H1 (cell line): ENCODE results near the gene COL28A1. TPM values are rescaled to one million over a fixed set of nuclear protein-coding genes. Genes with fewer than 3 reads are reported as not detected.

Experiments used
- CTCF ChIA-PET: fragments of 300-600 bp; sonication (Branson Sonifier 250); formaldehyde crosslinking; loops from one replicate; lab custom pipeline; 2021; ENCODE audit not compliant: partially characterized antibody; lab: Charles Lee
- POLR2A ChIA-PET: fragments of 300-600 bp; sonication (Branson Sonifier 250); formaldehyde crosslinking; loops from one replicate; lab custom pipeline; 2021; ENCODE audit warnings: inconsistent platforms; ENCODE audit not compliant: partially characterized antibody; lab: Charles Lee
- DNase-seq, 2 experiments: peaks; one replicate each; pipeline versions ENCODE4 v3.0.0 to v3.0.0-alpha.2; 2010 to 2022; ENCODE audit warnings: low spot score in 2 of 2, low read depth in 1 of 2, mixed read lengths in 1 of 2
- FAIRE-seq: peaks from 2 replicates; lab custom pipeline; 2011; peaks lifted over from hg19 to GRCh38; lab: Jason Lieb, UNC
- H2AFZ ChIP-seq: 2 replicates; pipeline ENCODE4 v1.8.1; 2012; ENCODE audit warnings: low read length, inconsistent platforms
- H2AK5ac ChIP-seq: 2 replicates; pipeline ENCODE4 v1.6.1; 2013; ENCODE audit warnings: low read depth, low read length
- H2BK120ac ChIP-seq: replicated peaks from 2 replicates; pipeline ENCODE3; 2013; ENCODE audit warnings: low read depth, low read length, inconsistent platforms
- H2BK12ac ChIP-seq: 2 replicates; pipeline ENCODE4 v1.6.1; 2013; ENCODE audit warnings: low read depth, low read length
- H2BK15ac ChIP-seq: 2 replicates; pipeline ENCODE4 v1.6.1; 2013; ENCODE audit warnings: low read length
- H2BK20ac ChIP-seq: 2 replicates; pipeline ENCODE4 v1.6.1; 2013; ENCODE audit warnings: low read length
- H2BK5ac ChIP-seq: 2 replicates; pipeline ENCODE4 v1.6.1; 2013; ENCODE audit warnings: low read depth, low read length
- H3K14ac ChIP-seq: 2 replicates; pipeline ENCODE4 v1.6.1; 2013; ENCODE audit warnings: inconsistent platforms; ENCODE audit not compliant: insufficient read length
- H3K18ac ChIP-seq: 2 replicates; pipeline ENCODE4 v1.6.1; 2013; ENCODE audit warnings: low read length; ENCODE audit errors: extremely low read depth
- H3K23ac ChIP-seq: 2 replicates; pipeline ENCODE4 v1.6.1; 2013; ENCODE audit warnings: inconsistent platforms; ENCODE audit not compliant: insufficient read length
- H3K23me2 ChIP-seq: 2 replicates; pipeline ENCODE4 v1.6.1; 2013; ENCODE audit warnings: low read depth, low read length
- H3K27ac ChIP-seq: 2 replicates; pipeline ENCODE4 v1.6.1; 2011; ENCODE audit warnings: low read depth, low read length, inconsistent platforms
- H3K27me3 ChIP-seq, 4 experiments: replicated peaks in 1 of 4; 1 replicate in 1 of 4; 2 replicates in 3 of 4; pipeline versions ENCODE4 v1.6.1 to v1.8.1; 2011 to 2013; ENCODE audit warnings: low read length in 3 of 4, mild to moderate bottlenecking in 3 of 4, inconsistent platforms in 2 of 4, mixed read lengths in 2 of 4, moderate library complexity in 1 of 4; ENCODE audit not compliant: control insufficient read depth in 3 of 4, insufficient read depth in 3 of 4; ENCODE audit errors: extremely low read depth in 1 of 4
- H3K36me3 ChIP-seq, 4 experiments: 2 replicates each; pipeline versions ENCODE4 v1.6.1 to v1.8.1; 2011 to 2013; ENCODE audit warnings: mild to moderate bottlenecking in 4 of 4, low read length in 3 of 4, moderate library complexity in 2 of 4, control low read depth in 1 of 4, inconsistent platforms in 1 of 4; ENCODE audit not compliant: insufficient read depth in 4 of 4, control insufficient read depth in 2 of 4
- H3K4ac ChIP-seq: replicated peaks from 2 replicates; pipeline ENCODE3; 2013; ENCODE audit warnings: low read length, low read depth, mixed read lengths, inconsistent platforms; ENCODE audit not compliant: insufficient read length
- H3K4me1 ChIP-seq, 4 experiments: replicated peaks in 1 of 4; 1 replicate in 1 of 4; 2 replicates in 3 of 4; pipeline versions ENCODE4 v1.6.1 to v1.8.1; 2011 to 2013; ENCODE audit warnings: low read length in 3 of 4, inconsistent platforms in 2 of 4, mixed read lengths in 1 of 4; ENCODE audit not compliant: insufficient read depth in 4 of 4, control insufficient read depth in 3 of 4
- H3K4me2 ChIP-seq, 2 experiments: 2 replicates each; pipeline versions ENCODE4 v1.6.1 to v1.8.1; 2011 to 2013; ENCODE audit warnings: low read depth in 2 of 2, low read length in 2 of 2, control low read depth in 1 of 2, inconsistent platforms in 1 of 2, mild to moderate bottlenecking in 1 of 2; ENCODE audit not compliant: insufficient read depth in 1 of 2
- H3K4me3 ChIP-seq, 4 experiments: fragments of 200-600, 300-600 bp in 1 of 4; sonication (generic), shearing (Covaris generic), sonication (Bioruptor Twin) in 1 of 4; 2 replicates each; pipeline versions ENCODE4 v1.5.1 to v1.8.1; 2011 to 2016; ENCODE audit warnings: low read length in 4 of 4, low read depth in 3 of 4, control low read depth in 2 of 4, inconsistent platforms in 2 of 4, mild to moderate bottlenecking in 2 of 4, mixed read lengths in 1 of 4, moderate library complexity in 1 of 4; ENCODE audit not compliant: insufficient read depth in 2 of 4; ENCODE audit errors: extremely low read depth in 1 of 4
- H3K56ac ChIP-seq: replicated peaks from 2 replicates; pipeline ENCODE3; 2013; ENCODE audit warnings: low read depth, mild to moderate bottlenecking, mixed read lengths, low read length, inconsistent platforms; ENCODE audit not compliant: insufficient read length
- H3K79me1 ChIP-seq: 2 replicates; pipeline ENCODE4 v1.6.1; 2013; ENCODE audit warnings: low read depth, low read length, control low read depth
- H3K79me2 ChIP-seq, 2 experiments: 2 replicates each; pipeline versions ENCODE4 v1.6.1 to v1.8.1; 2012 to 2013; ENCODE audit warnings: low read length in 2 of 2, mild to moderate bottlenecking in 2 of 2, inconsistent platforms in 1 of 2; ENCODE audit not compliant: insufficient read depth in 2 of 2, control insufficient read depth in 1 of 2
- H3K9ac ChIP-seq, 4 experiments: replicated peaks in 1 of 4; 1 replicate in 1 of 4; 2 replicates in 3 of 4; pipeline versions ENCODE4 v1.6.1 to v1.8.1; 2011 to 2013; ENCODE audit warnings: low read depth in 3 of 4, low read length in 3 of 4, control low read depth in 2 of 4, mild to moderate bottlenecking in 2 of 4, moderate library complexity in 2 of 4, inconsistent platforms in 1 of 4; ENCODE audit errors: extremely low read depth in 1 of 4
- H3K9me3 ChIP-seq, 2 experiments: 2 replicates each; pipeline versions ENCODE4 v1.6.1 to v1.8.1; 2012 to 2013; ENCODE audit warnings: mild to moderate bottlenecking in 2 of 2, moderate library complexity in 2 of 2, control low read depth in 1 of 2, inconsistent platforms in 1 of 2, low read depth in 1 of 2, low read length in 1 of 2, mixed read lengths in 1 of 2; ENCODE audit not compliant: insufficient read depth in 2 of 2
- H4K20me1 ChIP-seq, 2 experiments: replicated peaks in 1 of 2; 2 replicates each; pipeline versions ENCODE3 to v1.8.1; 2011 to 2013; ENCODE audit warnings: inconsistent platforms in 2 of 2, low read length in 2 of 2, mild to moderate bottlenecking in 1 of 2; ENCODE audit not compliant: insufficient read depth in 2 of 2, control insufficient read depth in 1 of 2
- H4K5ac ChIP-seq: 2 replicates; pipeline ENCODE4 v1.6.1; 2013; ENCODE audit warnings: low read length, low read depth, mixed read lengths, inconsistent platforms; ENCODE audit not compliant: insufficient read length
- H4K8ac ChIP-seq: 2 replicates; pipeline ENCODE4 v1.8.0; 2013; ENCODE audit warnings: mild to moderate bottlenecking, moderate library complexity, low read length, inconsistent platforms; ENCODE audit not compliant: insufficient read depth; ENCODE audit errors: extremely low read depth
- H4K91ac ChIP-seq: replicated peaks from 2 replicates; pipeline ENCODE3; 2013; ENCODE audit warnings: low read length, mixed read lengths, inconsistent platforms; ENCODE audit not compliant: insufficient read length
- BCL11A ChIP-seq, 2 experiments: IDR thresholded peaks; one replicate each; pipeline ENCODE4 v1.6.1; 2011; ENCODE audit warnings: low read depth in 2 of 2, low read length in 2 of 2, mild to moderate bottlenecking in 2 of 2
- EGR1 ChIP-seq: IDR thresholded peaks from 2 replicates; pipeline ENCODE4 v1.6.1; 2011; ENCODE audit warnings: low read depth, low read length, borderline replicate concordance
- JUND ChIP-seq: IDR thresholded peaks from 2 replicates; pipeline ENCODE4 v1.6.1; 2011; ENCODE audit warnings: mild to moderate bottlenecking, improper control_type of control experiment, low read length
- MAFK ChIP-seq: IDR thresholded peaks from 2 replicates; pipeline ENCODE4 v1.6.1; 2012; ENCODE audit warnings: low read depth, mild to moderate bottlenecking, improper control_type of control experiment, low read length
- RFX5 ChIP-seq: IDR thresholded peaks from 2 replicates; pipeline ENCODE4 v1.6.1; 2011; ENCODE audit warnings: low read depth, low read length, improper control_type of control experiment, borderline replicate concordance
- SP1 ChIP-seq: IDR thresholded peaks from 2 replicates; pipeline ENCODE4 v1.6.1; 2011; ENCODE audit warnings: low read depth, low read length
- SRF ChIP-seq: IDR thresholded peaks from 2 replicates; pipeline ENCODE4 v1.6.1; 2011; ENCODE audit warnings: mild to moderate bottlenecking, low read depth, low read length, moderate library complexity
- WGBS, 2 experiments: shearing (Covaris generic) in 1 of 2; methylation state at CpG; one replicate each; pipeline versions ENCODE4 v1.1.6 to v1.1.7; 2013 to 2015; ENCODE audit warnings: low lambda C conversion rate in 2 of 2, mixed read lengths in 2 of 2, inconsistent platforms in 1 of 2, low coverage in 1 of 2, missing lambda C conversion rate in 1 of 2; ENCODE audit not compliant: insufficient replicate concordance in 2 of 2, insufficient coverage in 1 of 2, insufficient read length in 1 of 2; ENCODE audit errors: extremely low coverage in 1 of 2, missing lambda C conversion rate in 1 of 2; 5-methylcytosine and 5-hydroxymethylcytosine counted together
- polyA plus RNA-seq, 7 experiments: library from polyadenylated mRNA; depleted of rRNA in 3 of 7; stranded (reverse) in 5 of 7; unstranded in 2 of 7; fragments of >200 nt in 5 of 7; fragments of 200-250 nt in 2 of 7; gene quantifications; 1 replicate in 5 of 7; 2 replicates in 1 of 7; 4 replicates in 1 of 7; pipeline versions ENCODE4 v1.2.1 to v1.2.3, GENCODE V29; 2011 to 2013; ENCODE audit warnings: missing spikeins in 2 of 7, mixed read lengths in 2 of 7
- total RNA-seq: library from RNA; stranded (reverse); fragmentation: NEBNext Ultra II Directional; extraction: Animal tissue kit (Norgen Biotek cat#: 25700); gene quantifications from 2 replicates; pipeline ENCODE4 v1.2.1, GENCODE V29; 2021

The COL28A1 gene
- total and polyA plus RNA-seq, 2 of the 8 experiments (the other 6 are each of a cell fraction or from before 2014, with no cell fraction given): 0.22 to 0.38 TPM

- WGBS, 2 experiments: 89% methylated on average over 4 of the region's 4 CpGs; no CpG with 5 or more reads in 1 of the 2 experiments
- POLR2A ChIA-PET: no interaction called here
Observed at GRCh38 chr7:7395785-7396184, 139.9 kb downstream of the COL28A1 start.

More at GRCh38 chr7:7395785-7396184, 139.9 kb downstream of the COL28A1 start:
- Histone ChIP-seq H4K91ac (no peak overlapping the region), H3K79me2 (no peaks in the 10 kb centered on the region), H3K18ac (no peak overlapping the region), H3K23ac (no peak overlapping the region), H3K4me3 (no peak overlapping the region), H2BK20ac (no peak overlapping the region), H4K20me1 (no peaks in the 10 kb centered on the region), H2BK120ac (no peak overlapping the region), H2BK5ac (no peak overlapping the region), H3K27me3 (peaks cover 0 to 1% (median 0%) of the 10 kb centered on the region in 4 experiments; a peak in 2 of 7 replicates), H3K23me2 (no peaks in the 10 kb centered on the region), H4K8ac (no peak overlapping the region), H3K4me2 (no peak overlapping the region), H3K27ac (no peak overlapping the region), H4K5ac (no peak overlapping the region), H3K4me1 (no peaks in the 10 kb centered on the region), H3K14ac (no peak overlapping the region), H3K9me3 (0 out of 4 replicates have a peak, but pooled peaks cover 0 to 2% of the 10 kb centered on the region in 2 experiments), H3K36me3 (no peaks in the 10 kb centered on the region), H3K4ac (no peak overlapping the region), H2BK12ac (no peak overlapping the region), H2BK15ac (no peak overlapping the region), H3K9ac (no peak overlapping the region), H2AK5ac (no peak overlapping the region), H3K56ac (no peak overlapping the region), H2AFZ (no peak overlapping the region), H3K79me1 (no peaks in the 10 kb centered on the region)
- TF ChIP-seq SP1 (no peak), SRF (no peak), JUND (no peak), EGR1 (no peak), MAFK (no peak), RFX5 (no peak), BCL11A (IDR thresholded peaks at IDR 0.05; ENCODE audit: low read depth in 2 of 2, low read length in 2 of 2) (no peak)
- FAIRE-seq (no peak), DNase-seq (no peak)
- CTCF ChIA-PET: interaction anchor here (0.8 to 1.6 kb wide), 3 partner anchors 9 to 47 kb away, joined by 3 read pairs; no protein-coding TSS in a partner anchor
